ENCODE results near the gene NRSN1. TPM values are rescaled to one million over a fixed set of nuclear protein-coding genes. Genes with fewer than 3 reads are reported as not detected.

NRSN1 gene
- total and polyA plus RNA-seq, 2 experiments from 2014 or later: 0.68 to 1.5 TPM

DNA sequence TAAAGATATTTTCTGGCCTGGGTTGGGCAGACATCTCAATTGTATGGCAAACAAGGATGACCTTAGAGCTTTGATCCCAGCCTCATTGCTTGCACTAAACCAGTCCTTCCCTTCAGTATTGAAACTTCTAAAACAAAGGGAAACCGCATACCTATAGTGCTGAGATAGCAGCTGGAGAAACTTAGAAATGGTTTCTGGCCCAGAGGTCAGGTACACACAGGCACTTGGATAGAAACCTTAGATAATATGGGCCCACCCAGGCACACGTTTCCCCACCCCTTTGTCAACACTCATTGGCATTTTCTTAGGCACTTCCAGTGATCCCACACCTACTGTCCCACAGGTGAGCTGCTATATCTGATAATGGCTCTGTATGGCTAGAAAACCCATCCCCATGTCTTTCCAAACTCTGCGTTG, 22.1 kb downstream of the NRSN1 start:
- no peak overlapping the region for H2AFZ ChIP-seq
- no peaks in the 10 kb centered on the region for H3K9me2 ChIP-seq (ENCODE audit: insufficient read depth)

GRCh38 chr6:24148684-24149083, 22.7 kb downstream of the NRSN1 start:
- Histone ChIP-seq H3K9me2 (ENCODE audit: insufficient read depth) (no peaks in the 10 kb centered on the region), H3K4me1 (ENCODE audit: insufficient read depth) (no peaks in the 10 kb centered on the region), H3K36me3 (ENCODE audit: insufficient read depth) (no peaks in the 10 kb centered on the region), H2AFZ (no peak overlapping the region), H3K4me2 (no peak overlapping the region), H4K20me1 (replicated peaks; ENCODE audit: insufficient read depth) (no peaks in the 10 kb centered on the region), H3K79me2 (replicated peaks; ENCODE audit: insufficient read depth) (no peaks in the 10 kb centered on the region), H3K27me3 (ENCODE audit: insufficient read depth) (no peaks in the 10 kb centered on the region), H3F3A (replicated peaks; ENCODE audit: low read depth) (no peaks in the 10 kb centered on the region), H3K27ac (ENCODE audit: low read depth) (no peak overlapping the region), H3K4me3 (no peak overlapping the region)
- H3K9me3 Mint-ChIP-seq: no peaks in the 10 kb centered on the region; the same call in 2 of the 3 replicates
- no peak overlapping the region for H3K4me3 Mint-ChIP-seq
- no peaks in the 10 kb centered on the region for H3K4me1 Mint-ChIP-seq
- H3K27me3 Mint-ChIP-seq (ENCODE audit: insufficient read depth, low read depth, poor library complexity): no peaks in the 10 kb centered on the region
- H3K27ac Mint-ChIP-seq: no peak overlapping the region
- ATAC-seq (no peak), DNase-seq (ENCODE audit: low spot score) (no peak)
- H3K36me3 Mint-ChIP-seq (ENCODE audit: low read depth): no peaks in the 10 kb centered on the region
- TF ChIP-seq CREB1 (CRISPR knock-in tag; IDR thresholded peaks at IDR 0.05; ENCODE audit: low read depth): no peak
- TF ChIP-seq EZH2phosphoT487 (IDR thresholded peaks at IDR 0.05; ENCODE audit: unreplicated experiment): no peak
- TF ChIP-seq STAT1 (IDR thresholded peaks at IDR 0.05; ENCODE audit: unreplicated experiment): no peak
- TF ChIP-seq, protein P1, sequence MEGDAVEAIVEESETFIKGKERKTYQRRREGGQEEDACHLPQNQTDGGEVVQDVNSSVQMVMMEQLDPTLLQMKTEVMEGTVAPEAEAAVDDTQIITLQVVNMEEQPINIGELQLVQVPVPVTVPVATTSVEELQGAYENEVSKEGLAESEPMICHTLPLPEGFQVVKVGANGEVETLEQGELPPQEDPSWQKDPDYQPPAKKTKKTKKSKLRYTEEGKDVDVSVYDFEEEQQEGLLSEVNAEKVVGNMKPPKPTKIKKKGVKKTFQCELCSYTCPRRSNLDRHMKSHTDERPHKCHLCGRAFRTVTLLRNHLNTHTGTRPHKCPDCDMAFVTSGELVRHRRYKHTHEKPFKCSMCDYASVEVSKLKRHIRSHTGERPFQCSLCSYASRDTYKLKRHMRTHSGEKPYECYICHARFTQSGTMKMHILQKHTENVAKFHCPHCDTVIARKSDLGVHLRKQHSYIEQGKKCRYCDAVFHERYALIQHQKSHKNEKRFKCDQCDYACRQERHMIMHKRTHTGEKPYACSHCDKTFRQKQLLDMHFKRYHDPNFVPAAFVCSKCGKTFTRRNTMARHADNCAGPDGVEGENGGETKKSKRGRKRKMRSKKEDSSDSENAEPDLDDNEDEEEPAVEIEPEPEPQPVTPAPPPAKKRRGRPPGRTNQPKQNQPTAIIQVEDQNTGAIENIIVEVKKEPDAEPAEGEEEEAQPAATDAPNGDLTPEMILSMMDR (conservative IDR thresholded peaks at IDR 0.05; ENCODE audit: low read depth in 2 of 2): no peak
- TF ChIP-seq, protein P2, sequence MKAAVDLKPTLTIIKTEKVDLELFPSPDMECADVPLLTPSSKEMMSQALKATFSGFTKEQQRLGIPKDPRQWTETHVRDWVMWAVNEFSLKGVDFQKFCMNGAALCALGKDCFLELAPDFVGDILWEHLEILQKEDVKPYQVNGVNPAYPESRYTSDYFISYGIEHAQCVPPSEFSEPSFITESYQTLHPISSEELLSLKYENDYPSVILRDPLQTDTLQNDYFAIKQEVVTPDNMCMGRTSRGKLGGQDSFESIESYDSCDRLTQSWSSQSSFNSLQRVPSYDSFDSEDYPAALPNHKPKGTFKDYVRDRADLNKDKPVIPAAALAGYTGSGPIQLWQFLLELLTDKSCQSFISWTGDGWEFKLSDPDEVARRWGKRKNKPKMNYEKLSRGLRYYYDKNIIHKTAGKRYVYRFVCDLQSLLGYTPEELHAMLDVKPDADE (IDR thresholded peaks at IDR 0.05): no peak
- no peak for TF ChIP-seq POLR2AphosphoS5 (IDR thresholded peaks at IDR 0.05; ENCODE audit: low read depth)
- TF ChIP-seq EZH2 (IDR thresholded peaks at IDR 0.05; ENCODE audit: low read depth, unreplicated experiment): no peak
- TF ChIP-seq, protein P3, sequence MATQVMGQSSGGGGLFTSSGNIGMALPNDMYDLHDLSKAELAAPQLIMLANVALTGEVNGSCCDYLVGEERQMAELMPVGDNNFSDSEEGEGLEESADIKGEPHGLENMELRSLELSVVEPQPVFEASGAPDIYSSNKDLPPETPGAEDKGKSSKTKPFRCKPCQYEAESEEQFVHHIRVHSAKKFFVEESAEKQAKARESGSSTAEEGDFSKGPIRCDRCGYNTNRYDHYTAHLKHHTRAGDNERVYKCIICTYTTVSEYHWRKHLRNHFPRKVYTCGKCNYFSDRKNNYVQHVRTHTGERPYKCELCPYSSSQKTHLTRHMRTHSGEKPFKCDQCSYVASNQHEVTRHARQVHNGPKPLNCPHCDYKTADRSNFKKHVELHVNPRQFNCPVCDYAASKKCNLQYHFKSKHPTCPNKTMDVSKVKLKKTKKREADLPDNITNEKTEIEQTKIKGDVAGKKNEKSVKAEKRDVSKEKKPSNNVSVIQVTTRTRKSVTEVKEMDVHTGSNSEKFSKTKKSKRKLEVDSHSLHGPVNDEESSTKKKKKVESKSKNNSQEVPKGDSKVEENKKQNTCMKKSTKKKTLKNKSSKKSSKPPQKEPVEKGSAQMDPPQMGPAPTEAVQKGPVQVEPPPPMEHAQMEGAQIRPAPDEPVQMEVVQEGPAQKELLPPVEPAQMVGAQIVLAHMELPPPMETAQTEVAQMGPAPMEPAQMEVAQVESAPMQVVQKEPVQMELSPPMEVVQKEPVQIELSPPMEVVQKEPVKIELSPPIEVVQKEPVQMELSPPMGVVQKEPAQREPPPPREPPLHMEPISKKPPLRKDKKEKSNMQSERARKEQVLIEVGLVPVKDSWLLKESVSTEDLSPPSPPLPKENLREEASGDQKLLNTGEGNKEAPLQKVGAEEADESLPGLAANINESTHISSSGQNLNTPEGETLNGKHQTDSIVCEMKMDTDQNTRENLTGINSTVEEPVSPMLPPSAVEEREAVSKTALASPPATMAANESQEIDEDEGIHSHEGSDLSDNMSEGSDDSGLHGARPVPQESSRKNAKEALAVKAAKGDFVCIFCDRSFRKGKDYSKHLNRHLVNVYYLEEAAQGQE (IDR thresholded peaks at IDR 0.05; ENCODE audit: unreplicated experiment): no peak
- TF ChIP-seq, protein P4, sequence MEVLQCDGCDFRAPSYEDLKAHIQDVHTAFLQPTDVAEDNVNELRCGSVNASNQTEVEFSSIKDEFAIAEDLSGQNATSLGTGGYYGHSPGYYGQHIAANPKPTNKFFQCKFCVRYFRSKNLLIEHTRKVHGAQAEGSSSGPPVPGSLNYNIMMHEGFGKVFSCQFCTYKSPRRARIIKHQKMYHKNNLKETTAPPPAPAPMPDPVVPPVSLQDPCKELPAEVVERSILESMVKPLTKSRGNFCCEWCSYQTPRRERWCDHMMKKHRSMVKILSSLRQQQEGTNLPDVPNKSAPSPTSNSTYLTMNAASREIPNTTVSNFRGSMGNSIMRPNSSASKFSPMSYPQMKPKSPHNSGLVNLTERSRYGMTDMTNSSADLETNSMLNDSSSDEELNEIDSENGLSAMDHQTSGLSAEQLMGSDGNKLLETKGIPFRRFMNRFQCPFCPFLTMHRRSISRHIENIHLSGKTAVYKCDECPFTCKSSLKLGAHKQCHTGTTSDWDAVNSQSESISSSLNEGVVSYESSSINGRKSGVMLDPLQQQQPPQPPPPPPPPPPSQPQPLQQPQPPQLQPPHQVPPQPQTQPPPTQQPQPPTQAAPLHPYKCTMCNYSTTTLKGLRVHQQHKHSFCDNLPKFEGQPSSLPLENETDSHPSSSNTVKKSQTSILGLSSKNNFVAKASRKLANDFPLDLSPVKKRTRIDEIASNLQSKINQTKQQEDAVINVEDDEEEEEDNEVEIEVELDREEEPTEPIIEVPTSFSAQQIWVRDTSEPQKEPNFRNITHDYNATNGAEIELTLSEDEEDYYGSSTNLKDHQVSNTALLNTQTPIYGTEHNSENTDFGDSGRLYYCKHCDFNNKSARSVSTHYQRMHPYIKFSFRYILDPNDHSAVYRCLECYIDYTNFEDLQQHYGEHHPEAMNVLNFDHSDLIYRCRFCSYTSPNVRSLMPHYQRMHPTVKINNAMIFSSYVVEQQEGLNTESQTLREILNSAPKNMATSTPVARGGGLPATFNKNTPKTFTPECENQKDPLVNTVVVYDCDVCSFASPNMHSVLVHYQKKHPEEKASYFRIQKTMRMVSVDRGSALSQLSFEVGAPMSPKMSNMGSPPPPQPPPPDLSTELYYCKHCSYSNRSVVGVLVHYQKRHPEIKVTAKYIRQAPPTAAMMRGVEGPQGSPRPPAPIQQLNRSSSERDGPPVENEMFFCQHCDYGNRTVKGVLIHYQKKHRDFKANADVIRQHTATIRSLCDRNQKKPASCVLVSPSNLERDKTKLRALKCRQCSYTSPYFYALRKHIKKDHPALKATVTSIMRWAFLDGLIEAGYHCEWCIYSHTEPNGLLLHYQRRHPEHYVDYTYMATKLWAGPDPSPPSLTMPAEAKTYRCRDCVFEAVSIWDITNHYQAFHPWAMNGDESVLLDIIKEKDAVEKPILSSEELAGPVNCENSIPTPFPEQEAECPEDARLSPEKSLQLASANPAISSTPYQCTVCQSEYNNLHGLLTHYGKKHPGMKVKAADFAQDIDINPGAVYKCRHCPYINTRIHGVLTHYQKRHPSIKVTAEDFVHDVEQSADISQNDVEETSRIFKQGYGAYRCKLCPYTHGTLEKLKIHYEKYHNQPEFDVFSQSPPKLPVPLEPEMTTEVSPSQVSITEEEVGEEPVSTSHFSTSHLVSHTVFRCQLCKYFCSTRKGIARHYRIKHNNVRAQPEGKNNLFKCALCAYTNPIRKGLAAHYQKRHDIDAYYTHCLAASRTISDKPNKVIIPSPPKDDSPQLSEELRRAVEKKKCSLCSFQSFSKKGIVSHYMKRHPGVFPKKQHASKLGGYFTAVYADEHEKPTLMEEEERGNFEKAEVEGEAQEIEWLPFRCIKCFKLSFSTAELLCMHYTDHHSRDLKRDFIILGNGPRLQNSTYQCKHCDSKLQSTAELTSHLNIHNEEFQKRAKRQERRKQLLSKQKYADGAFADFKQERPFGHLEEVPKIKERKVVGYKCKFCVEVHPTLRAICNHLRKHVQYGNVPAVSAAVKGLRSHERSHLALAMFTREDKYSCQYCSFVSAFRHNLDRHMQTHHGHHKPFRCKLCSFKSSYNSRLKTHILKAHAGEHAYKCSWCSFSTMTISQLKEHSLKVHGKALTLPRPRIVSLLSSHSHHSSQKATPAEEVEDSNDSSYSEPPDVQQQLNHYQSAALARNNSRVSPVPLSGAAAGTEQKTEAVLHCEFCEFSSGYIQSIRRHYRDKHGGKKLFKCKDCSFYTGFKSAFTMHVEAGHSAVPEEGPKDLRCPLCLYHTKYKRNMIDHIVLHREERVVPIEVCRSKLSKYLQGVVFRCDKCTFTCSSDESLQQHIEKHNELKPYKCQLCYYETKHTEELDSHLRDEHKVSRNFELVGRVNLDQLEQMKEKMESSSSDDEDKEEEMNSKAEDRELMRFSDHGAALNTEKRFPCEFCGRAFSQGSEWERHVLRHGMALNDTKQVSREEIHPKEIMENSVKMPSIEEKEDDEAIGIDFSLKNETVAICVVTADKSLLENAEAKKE (CRISPR knock-in tag; IDR thresholded peaks at IDR 0.05): no peak

More for the DNA sequence above, 22.1 kb downstream of the NRSN1 start:
- Histone ChIP-seq H3K27me3 (ENCODE audit: insufficient read depth) (no peaks in the 10 kb centered on the region), H3K79me2 (replicated peaks; ENCODE audit: insufficient read depth) (no peaks in the 10 kb centered on the region), H3K4me3 (no peak overlapping the region), H4K20me1 (replicated peaks; ENCODE audit: insufficient read depth) (no peaks in the 10 kb centered on the region), H3F3A (replicated peaks; ENCODE audit: low read depth) (no peaks in the 10 kb centered on the region), H3K36me3 (ENCODE audit: insufficient read depth) (no peaks in the 10 kb centered on the region), H3K4me2 (no peak overlapping the region), H3K4me1 (ENCODE audit: insufficient read depth) (no peaks in the 10 kb centered on the region), H3K27ac (ENCODE audit: low read depth) (no peak overlapping the region)
- Mint-ChIP-seq H3K27ac (no peak overlapping the region), H3K27me3 (ENCODE audit: insufficient read depth, low read depth, poor library complexity) (no peaks in the 10 kb centered on the region), H3K36me3 (ENCODE audit: low read depth) (no peaks in the 10 kb centered on the region), H3K4me3 (no peak overlapping the region), H3K4me1 (no peaks in the 10 kb centered on the region), H3K9me3 (no peaks in the 10 kb centered on the region; the same call in 2 of the 3 replicates)
- no peak for DNase-seq (ENCODE audit: low spot score)
- TF ChIP-seq JUNB (IDR thresholded peaks at IDR 0.05; ENCODE audit: unreplicated experiment): no peak
- ATAC-seq: no peak
